K562 (cell line): ENCODE measurements around the gene GLRA3. TPM values are rescaled to one million over a fixed set of nuclear protein-coding genes. Genes with fewer than 3 reads are reported as not detected.

Experiments used
- HDAC2 ChIP-seq: fragments of 450-650 bp; IDR thresholded peaks from 2 replicates; pipeline ENCODE4 v1.6.1; 2016; ENCODE audit warnings: mild to moderate bottlenecking
- MAFF ChIP-seq: IDR thresholded peaks from 2 replicates; pipeline ENCODE4 v1.6.1; 2012; ENCODE audit warnings: low read length, improper control_type of control experiment
- SOX6 ChIP-seq: fragments of 450-650 bp; IDR thresholded peaks from 2 replicates; pipeline ENCODE4 v1.6.1; 2014; ENCODE audit warnings: mild to moderate bottlenecking
- ZNF12 ChIP-seq: sonication (generic); formaldehyde crosslinking; IDR thresholded peaks from 2 replicates; pipeline ENCODE4 v1.4.0; 2020; ENCODE audit warnings: mild to moderate bottlenecking, missing genetic modification reagents
- polyA plus RNA-seq, 8 experiments: library from polyadenylated mRNA; depleted of rRNA in 4 of 8; stranded (reverse) in 5 of 8; unstranded in 3 of 8; fragments of >200 nt; fragmentation: Nextera tagmentation in 2 of 8; fragmentation: Illumina TruSeq in 1 of 8; extraction: Ambion mirVana in 2 of 8; extraction: Trizol in 1 of 8; gene quantifications; 2 replicates each; pipeline versions ENCODE4 v1.2.1 to v1.2.3, GENCODE V29; 2011 to 2014; ENCODE audit warnings: inconsistent platforms in 1 of 8, missing spikeins in 1 of 8
- total RNA-seq, 7 experiments: library from RNA; depleted of rRNA in 6 of 7; stranded (reverse); fragments of >200 nt in 6 of 7; fragmentation: Illumina TruSeq in 2 of 7; extraction: Trizol in 2 of 7; gene quantifications; 2 replicates each; pipeline versions ENCODE4 v1.2.1 to v1.2.3, GENCODE V29; 2011 to 2021; ENCODE audit warnings: low replicate concordance in 1 of 7
- TF ChIP-seq, protein P1 (sequence below), 2 experiments: fragments of 450-650 bp; formaldehyde crosslinking in 1 of 2; IDR thresholded peaks; 2 replicates each; pipeline versions ENCODE4 v1.4.0 to v1.6.1; 2014 to 2020; ENCODE audit warnings: mild to moderate bottlenecking in 2 of 2, borderline replicate concordance in 1 of 2, low read depth in 1 of 2
- TF ChIP-seq, protein P2 (sequence below): sonication (generic); formaldehyde crosslinking; IDR thresholded peaks from 2 replicates; pipeline ENCODE4 v1.8.1; 2023; ENCODE audit warnings: mild to moderate bottlenecking, missing genetic modification reagents, moderate library complexity
- TF ChIP-seq, protein P3 (sequence below): sonication (generic); formaldehyde crosslinking; IDR thresholded peaks from 2 replicates; pipeline ENCODE4 v1.4.0; 2020; ENCODE audit warnings: mild to moderate bottlenecking, missing genetic modification reagents

GLRA3 gene
- total and polyA plus RNA-seq, 9 of the 15 experiments (the other 6 are each of a cell fraction or from before 2014, with no cell fraction given) = 0.06 to 0.14 (median 0.08) TPM; not detected in 2

DNA sequence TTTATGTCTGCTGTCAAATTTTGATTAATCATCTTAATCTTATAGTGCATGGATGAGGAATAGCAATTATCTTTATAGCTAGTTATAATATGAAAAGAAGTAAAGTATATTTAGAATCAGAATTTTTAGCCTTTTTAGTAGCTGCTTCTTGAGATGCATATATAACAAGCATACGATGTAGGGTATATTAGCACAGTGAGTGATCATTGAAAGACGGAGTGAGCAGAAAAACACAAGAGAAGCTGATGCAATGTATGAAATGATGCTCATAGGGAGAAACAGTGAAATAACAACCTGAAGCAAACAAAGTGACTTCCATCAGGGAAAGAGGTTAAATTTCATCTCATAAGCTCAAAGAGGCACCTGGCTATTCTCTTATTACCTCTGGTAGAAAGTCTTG is 77.0 kb downstream of the GLRA3 start (continued):
- TF ChIP-seq, protein P1, sequence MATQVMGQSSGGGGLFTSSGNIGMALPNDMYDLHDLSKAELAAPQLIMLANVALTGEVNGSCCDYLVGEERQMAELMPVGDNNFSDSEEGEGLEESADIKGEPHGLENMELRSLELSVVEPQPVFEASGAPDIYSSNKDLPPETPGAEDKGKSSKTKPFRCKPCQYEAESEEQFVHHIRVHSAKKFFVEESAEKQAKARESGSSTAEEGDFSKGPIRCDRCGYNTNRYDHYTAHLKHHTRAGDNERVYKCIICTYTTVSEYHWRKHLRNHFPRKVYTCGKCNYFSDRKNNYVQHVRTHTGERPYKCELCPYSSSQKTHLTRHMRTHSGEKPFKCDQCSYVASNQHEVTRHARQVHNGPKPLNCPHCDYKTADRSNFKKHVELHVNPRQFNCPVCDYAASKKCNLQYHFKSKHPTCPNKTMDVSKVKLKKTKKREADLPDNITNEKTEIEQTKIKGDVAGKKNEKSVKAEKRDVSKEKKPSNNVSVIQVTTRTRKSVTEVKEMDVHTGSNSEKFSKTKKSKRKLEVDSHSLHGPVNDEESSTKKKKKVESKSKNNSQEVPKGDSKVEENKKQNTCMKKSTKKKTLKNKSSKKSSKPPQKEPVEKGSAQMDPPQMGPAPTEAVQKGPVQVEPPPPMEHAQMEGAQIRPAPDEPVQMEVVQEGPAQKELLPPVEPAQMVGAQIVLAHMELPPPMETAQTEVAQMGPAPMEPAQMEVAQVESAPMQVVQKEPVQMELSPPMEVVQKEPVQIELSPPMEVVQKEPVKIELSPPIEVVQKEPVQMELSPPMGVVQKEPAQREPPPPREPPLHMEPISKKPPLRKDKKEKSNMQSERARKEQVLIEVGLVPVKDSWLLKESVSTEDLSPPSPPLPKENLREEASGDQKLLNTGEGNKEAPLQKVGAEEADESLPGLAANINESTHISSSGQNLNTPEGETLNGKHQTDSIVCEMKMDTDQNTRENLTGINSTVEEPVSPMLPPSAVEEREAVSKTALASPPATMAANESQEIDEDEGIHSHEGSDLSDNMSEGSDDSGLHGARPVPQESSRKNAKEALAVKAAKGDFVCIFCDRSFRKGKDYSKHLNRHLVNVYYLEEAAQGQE (IDR thresholded peaks at IDR 0.05; ENCODE audit: borderline replicate concordance) = no peak
- TF ChIP-seq, protein P1 (CRISPR knock-in tag; IDR thresholded peaks at IDR 0.05; ENCODE audit: low read depth) = no peak
- TF ChIP-seq ZNF12 (no peak), MAFF (no peak), SOX6 (no peak), HDAC2 (no peak)
- TF ChIP-seq, protein P2, sequence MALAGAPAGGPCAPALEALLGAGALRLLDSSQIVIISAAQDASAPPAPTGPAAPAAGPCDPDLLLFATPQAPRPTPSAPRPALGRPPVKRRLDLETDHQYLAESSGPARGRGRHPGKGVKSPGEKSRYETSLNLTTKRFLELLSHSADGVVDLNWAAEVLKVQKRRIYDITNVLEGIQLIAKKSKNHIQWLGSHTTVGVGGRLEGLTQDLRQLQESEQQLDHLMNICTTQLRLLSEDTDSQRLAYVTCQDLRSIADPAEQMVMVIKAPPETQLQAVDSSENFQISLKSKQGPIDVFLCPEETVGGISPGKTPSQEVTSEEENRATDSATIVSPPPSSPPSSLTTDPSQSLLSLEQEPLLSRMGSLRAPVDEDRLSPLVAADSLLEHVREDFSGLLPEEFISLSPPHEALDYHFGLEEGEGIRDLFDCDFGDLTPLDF = no peak
- TF ChIP-seq, protein P3, sequence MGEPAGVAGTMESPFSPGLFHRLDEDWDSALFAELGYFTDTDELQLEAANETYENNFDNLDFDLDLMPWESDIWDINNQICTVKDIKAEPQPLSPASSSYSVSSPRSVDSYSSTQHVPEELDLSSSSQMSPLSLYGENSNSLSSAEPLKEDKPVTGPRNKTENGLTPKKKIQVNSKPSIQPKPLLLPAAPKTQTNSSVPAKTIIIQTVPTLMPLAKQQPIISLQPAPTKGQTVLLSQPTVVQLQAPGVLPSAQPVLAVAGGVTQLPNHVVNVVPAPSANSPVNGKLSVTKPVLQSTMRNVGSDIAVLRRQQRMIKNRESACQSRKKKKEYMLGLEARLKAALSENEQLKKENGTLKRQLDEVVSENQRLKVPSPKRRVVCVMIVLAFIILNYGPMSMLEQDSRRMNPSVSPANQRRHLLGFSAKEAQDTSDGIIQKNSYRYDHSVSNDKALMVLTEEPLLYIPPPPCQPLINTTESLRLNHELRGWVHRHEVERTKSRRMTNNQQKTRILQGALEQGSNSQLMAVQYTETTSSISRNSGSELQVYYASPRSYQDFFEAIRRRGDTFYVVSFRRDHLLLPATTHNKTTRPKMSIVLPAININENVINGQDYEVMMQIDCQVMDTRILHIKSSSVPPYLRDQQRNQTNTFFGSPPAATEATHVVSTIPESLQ (CRISPR knock-in tag) = no peak
- TF ChIP-seq, all 486 proteins: peak for 0
